T-helper 1 cell treated with Interleukin-12 subunit alpha and Interleukin-12 subunit beta and Interleukin-4 antibody, amounts not matched to agents 30 ng/mL and 1 ng/mL, for 36 hours (primary cell): Measurements from ENCODE around the gene LYZL6. TPM values are rescaled to one million over a fixed set of nuclear protein-coding genes. Genes with fewer than 3 reads are reported as not detected.
"Not testable (repeated sequence)": the region's sequence is repeated elsewhere in the genome, so short reads cannot be mapped to it uniquely, and the experiment has no call there.

Source experiments
- intact Hi-C: fragments of 100-400 bp; cut with micrococcal nuclease; formaldehyde crosslinking; loops from one replicate; pipeline ENCODE4 v1.15.1; 2024
- total RNA-seq: library from RNA; stranded (reverse); gene quantifications from 2 replicates; pipeline ENCODE4 v1.2.3, GENCODE V29; 2022

The LYZL6 gene
- total RNA-seq, 1 donor from 2014 or later, result not detected

- intact Hi-C loops, result loop anchor here (1.0 kb wide), 1 partner anchor 98 kb away; no protein-coding TSS in a partner anchor
Measured at GRCh38 chr17:35947156-35947585, 3.7 kb upstream of the LYZL6 start.

GRCh38 chr17:35944151-35944550 is 638 bp upstream of the LYZL6 start:
- intact Hi-C loops, result no loop called here

- intact Hi-C loops, result no loop called here
Measured at GRCh38 chr17:35942588-35943186, 826 bp downstream of the LYZL6 start.

GRCh38 chr17:35938492-35938891 is 5.0 kb downstream of the LYZL6 start:
- intact Hi-C loops, result not testable (repeated sequence)

GRCh38 chr17:35936063-35936462 is 7.5 kb downstream of the LYZL6 start:
- intact Hi-C loops, result no loop called here

- intact Hi-C loops, result no loop called here
Measured at GRCh38 chr17:35934760-35935159, 8.8 kb downstream of the LYZL6 start.

GRCh38 chr17:35932586-35932985 is 10.9 kb downstream of the LYZL6 start:
- intact Hi-C loops, result no loop called here

GRCh38 chr17:35931794-35932425 is 11.6 kb downstream of the LYZL6 start:
- intact Hi-C loops, result loop anchor here (2.0 kb wide), 1 partner anchor 51 kb away; the partner anchor contains the start of gene CCL5

- intact Hi-C loops, result loop anchor here (1.0 to 2.0 kb wide), 4 partner anchors 40 to 121 kb away; partner anchors contain the start of genes CCL5 and TAF15
Measured at GRCh38 chr17:35930211-35931065, 13.1 kb downstream of the LYZL6 start, which contains the start of gene RDM1. TSS of gene RDM1 (minus strand) at chr17:35930773. CDS start at chr17:35930727, 46 bp downstream.

- intact Hi-C loops, result no loop called here
Measured at GRCh38 chr17:35927714-35928113, 15.8 kb downstream of the LYZL6 start.

- intact Hi-C loops, result no loop called here
Measured at GRCh38 chr17:35923609-35924114, 19.9 kb downstream of the LYZL6 start.

- intact Hi-C loops, result no loop called here
Measured at GRCh38 chr17:35920229-35920628, 23.3 kb downstream of the LYZL6 start.

- intact Hi-C loops, result no loop called here
Measured at GRCh38 chr17:35918665-35919064, 24.8 kb downstream of the LYZL6 start.

- intact Hi-C loops, result no loop called here
Measured at GRCh38 chr17:35917519-35918213, 25.8 kb downstream of the LYZL6 start.

GRCh38 chr17:35915153-35915964 is 28.2 kb downstream of the LYZL6 start:
- intact Hi-C loops, result no loop called here

GRCh38 chr17:35914354-35914753 is 29.2 kb downstream of the LYZL6 start:
- intact Hi-C loops, result no loop called here

GRCh38 chr17:35913609-35914008 is 29.9 kb downstream of the LYZL6 start:
- intact Hi-C loops, result no loop called here

- intact Hi-C loops, result no loop called here
Measured at GRCh38 chr17:35912942-35913341, 30.6 kb downstream of the LYZL6 start.

- intact Hi-C loops, result no loop called here
Measured at GRCh38 chr17:35912339-35912912, 31.1 kb downstream of the LYZL6 start.

GRCh38 chr17:35909408-35909807 is 34.1 kb downstream of the LYZL6 start:
- intact Hi-C loops, result no loop called here
